ENCODE results near the gene IL1RAP.
A peak's percentile ranks its signal among the peaks of the same experiment; 100 is the strongest.
"Not testable (repeated sequence)": the region's sequence is repeated elsewhere in the genome, so short reads cannot be mapped to it uniquely, and the experiment has no call there.

Gene IL1RAP

DNA sequence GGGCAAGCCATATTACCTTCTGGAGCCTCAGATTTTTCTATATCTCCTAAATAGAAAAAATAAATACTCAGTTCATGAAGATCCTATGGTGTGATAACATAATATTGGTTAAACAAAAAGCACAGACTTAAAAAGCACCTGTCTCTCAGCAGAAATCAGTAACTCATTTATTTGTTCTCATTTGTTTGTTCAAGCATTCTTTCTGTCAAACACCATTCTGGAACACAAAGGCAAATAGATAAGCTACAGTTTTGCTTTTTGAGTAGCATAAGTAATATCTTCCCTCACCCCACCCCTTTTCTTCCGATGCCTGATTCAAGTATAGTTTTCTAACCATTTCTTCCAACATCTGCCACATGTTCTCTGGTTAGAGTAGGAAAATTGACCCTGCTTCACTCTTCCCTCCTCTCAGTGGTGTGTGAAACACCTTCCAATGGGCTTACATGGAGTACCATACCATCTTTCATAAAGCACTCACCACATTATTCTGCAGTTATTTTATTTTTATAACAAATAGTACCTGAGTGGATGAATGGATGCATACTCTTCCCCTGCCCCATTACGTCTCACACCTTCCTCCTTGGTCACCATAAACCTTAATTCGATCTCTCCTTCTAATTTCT lies 8.4 kb upstream of the IL1RAP start:
- H3K4me3 ChIP-seq, result no peak overlapping the region
- no peak overlapping the region for H3K27ac ChIP-seq

- Histone ChIP-seq H3K27ac (no peak overlapping the region), H3K4me3 (no peak overlapping the region)
Measured at GRCh38 chr3:190506271-190506670, 7.6 kb upstream of the IL1RAP start.

GRCh38 chr3:190512666-190513065 lies 1.2 kb upstream of the IL1RAP start:
- Histone ChIP-seq H3K27ac (peak overlapping the region in 7 of 21 experiments; percentile 68 to 94 (median 87)), H3K4me3 (no peak overlapping the region)

DNA sequence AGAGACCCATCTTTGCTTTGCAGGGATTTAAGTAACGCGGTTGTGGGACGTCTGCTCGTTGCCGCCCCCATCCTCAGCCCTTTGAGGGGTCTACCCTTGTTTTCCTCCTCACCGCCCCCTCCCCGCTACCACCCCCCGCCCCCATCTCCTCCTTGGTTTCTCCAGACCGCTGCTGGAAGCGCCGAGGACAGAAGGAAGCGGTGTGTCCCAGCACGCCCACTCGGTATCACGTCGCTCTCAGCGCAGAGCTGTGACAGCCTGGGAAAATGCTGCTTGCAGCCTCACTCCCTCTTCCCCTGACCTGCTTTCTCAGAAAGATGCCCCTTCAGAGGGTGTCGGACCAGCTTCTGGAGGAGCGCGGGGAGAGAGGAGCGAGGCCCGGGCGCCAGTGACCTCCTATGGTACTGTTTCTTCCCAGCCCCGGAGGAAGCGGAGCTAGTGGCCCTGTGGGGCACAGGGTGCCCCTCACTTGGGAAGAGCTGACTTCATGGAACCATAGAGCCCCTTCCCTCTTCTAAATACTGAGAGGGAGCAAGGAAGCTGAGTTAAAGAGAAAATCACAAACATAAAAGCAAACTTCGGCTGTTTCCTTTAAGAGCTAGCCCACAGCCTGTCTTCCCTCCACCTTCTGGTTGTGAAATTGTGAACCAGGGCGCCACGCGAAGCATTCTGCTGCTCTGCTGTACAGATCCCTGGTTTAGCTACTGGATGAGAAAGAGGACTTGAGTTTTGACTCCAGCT lies 698 bp downstream of the IL1RAP start:
- H3K4me3 ChIP-seq, result peak overlapping the region; percentile 64 to 95 (median 85)
- peak overlapping the region in 20 of 21 experiments; percentile 52 to 94 (median 84) for H3K27ac ChIP-seq

DNA sequence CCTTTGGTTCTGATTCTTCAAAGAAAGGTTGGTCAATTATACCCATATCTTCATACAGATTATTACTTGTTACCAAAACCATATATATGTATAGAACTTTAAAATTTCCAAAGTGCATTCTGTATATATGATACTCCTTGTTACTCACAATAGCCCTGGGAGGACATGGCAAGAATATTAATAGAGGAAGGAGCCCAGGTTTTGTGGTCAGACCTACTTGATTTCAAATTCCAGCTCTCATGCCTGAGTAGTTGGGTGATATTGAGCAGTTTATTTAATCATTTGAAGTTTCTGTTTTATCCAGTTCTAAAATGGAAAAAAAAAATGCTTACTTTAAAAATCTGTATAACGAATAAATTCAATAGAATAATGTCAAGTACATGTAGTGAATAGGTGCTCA lies 2.5 kb downstream of the IL1RAP start:
- Histone ChIP-seq H3K27ac (no peak overlapping the region), H3K4me3 (no peak overlapping the region)

DNA sequence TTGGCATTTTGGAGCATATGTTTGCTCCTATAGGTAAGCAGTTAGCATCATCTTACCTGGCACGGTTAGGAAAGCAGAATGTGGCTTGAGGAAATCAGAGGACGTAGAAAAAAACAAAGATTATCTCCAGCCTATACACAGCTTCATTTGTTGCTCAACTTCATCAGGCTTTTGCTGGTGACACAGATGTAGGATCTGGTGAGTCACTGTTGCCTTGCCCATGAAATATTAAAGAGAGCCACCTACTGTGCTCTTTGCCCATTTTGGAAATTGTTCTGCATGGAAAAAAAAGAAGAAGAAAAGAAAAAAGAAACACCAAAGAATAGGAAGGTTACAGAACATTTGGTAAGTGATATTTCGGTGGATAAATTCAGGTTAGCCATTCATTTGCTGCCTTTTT lies 3.8 kb downstream of the IL1RAP start:
- Histone ChIP-seq H3K27ac (peak overlapping the region in 2 of 21 experiments; percentile 4 to 43), H3K4me3 (no peak overlapping the region)

GRCh38 chr3:190518531-190518930 lies 4.6 kb downstream of the IL1RAP start:
- peak overlapping the region in 1 of 21 experiments; percentile 30 for H3K27ac ChIP-seq
- H3K4me3 ChIP-seq, result not testable (repeated sequence)

- Histone ChIP-seq H3K4me3 (no peak overlapping the region), H3K27ac (no peak overlapping the region)
Measured at GRCh38 chr3:190519886-190520285, 6.0 kb downstream of the IL1RAP start.

DNA sequence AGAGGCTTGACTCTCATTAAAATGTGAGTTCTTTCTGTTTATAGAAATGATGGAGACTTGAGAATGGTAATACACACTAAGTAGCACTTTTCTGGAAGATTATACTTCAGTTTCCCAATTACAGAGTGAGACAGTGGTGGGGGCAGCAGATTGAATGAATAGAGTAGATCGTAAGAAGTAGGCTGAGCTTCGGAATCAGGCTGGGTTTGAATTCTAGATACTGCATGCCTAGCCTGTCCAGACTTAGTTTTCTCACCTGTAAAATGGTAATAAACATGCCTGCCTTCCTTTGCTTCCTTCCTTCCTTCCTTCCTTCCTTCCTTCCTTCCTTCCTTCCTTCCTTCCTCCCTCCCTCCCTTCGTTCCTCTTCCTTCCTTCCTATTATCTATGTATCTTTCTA lies 8.1 kb downstream of the IL1RAP start:
- no peak overlapping the region for H3K4me3 ChIP-seq
- no peak overlapping the region for H3K27ac ChIP-seq

DNA sequence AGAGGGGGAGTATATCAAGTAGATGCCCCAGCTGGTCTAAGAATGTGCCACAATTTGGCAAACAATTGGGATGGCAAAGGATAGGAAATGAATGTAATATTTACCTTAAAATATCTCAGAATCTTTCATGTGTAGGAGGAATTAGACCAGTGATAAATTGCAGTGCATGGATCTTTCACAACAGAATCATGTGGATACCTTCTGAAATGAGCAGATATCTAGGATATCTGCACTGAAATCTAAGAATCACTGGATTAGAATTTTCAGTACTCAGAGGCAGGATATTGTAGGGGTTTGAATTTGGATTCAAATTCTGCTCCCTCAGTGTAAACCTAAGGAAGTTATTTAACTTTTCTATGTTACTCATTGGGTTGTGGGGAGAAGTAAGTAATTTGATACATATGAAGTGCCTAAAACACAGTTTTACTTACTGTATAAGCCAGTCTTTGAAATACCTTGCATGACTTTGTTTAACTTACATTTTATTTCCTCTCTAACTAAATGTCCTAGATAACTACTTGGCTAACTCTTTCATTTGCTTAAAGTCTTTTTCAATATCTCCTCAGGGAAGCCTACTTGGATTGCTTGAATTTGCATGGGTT lies 8.8 kb downstream of the IL1RAP start:
- no peak overlapping the region for H3K27ac ChIP-seq
- no peak overlapping the region for H3K4me3 ChIP-seq

DNA sequence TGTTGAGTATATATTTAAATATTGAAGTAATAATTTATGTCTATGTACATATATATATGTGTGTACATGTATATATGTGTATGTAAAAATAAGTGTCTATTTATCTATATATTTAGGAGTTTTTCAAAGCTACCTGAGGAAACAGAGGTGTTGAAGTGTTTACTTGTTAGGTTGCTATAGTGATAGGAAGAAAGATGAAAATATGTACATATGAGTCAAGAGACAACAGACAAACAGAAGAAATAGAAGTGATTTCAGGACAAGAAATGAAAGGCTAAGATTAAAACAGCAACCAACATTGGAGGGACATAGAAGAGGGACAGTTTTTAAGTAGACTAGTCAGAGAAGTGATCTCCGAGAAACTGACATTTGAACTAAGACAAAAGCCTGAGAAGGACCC lies 11.1 kb downstream of the IL1RAP start:
- no peak overlapping the region for H3K4me3 ChIP-seq
- no peak overlapping the region for H3K27ac ChIP-seq

GRCh38 chr3:190525634-190526033 lies 11.7 kb downstream of the IL1RAP start:
- Histone ChIP-seq H3K27ac (no peak overlapping the region), H3K4me3 (no peak overlapping the region)

GRCh38 chr3:190526787-190527762 lies 13.2 kb downstream of the IL1RAP start:
- Histone ChIP-seq H3K27ac (no peak overlapping the region), H3K4me3 (no peak overlapping the region)

GRCh38 chr3:190528706-190529105 lies 14.8 kb downstream of the IL1RAP start:
- no peak overlapping the region for H3K4me3 ChIP-seq
- H3K27ac ChIP-seq, result no peak overlapping the region

DNA sequence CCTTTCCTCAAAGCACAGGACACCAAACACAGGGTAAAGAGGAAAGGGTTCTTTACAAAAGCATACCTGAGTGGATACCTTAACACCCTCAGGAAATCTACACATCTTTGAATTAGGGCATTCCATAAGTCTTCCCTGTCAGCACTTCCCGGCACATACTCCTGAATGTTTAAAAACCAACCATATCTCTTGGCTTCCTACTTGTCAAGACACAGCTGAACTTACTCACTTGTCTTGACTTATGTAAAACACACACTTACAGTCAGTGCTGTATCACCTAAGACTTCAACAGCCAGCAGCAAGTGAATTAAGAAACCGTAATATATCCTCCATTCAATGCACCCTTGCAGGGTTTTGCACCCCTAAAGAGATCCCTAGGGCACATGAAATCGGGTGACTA lies 17.5 kb downstream of the IL1RAP start:
- H3K4me3 ChIP-seq, result no peak overlapping the region
- peak overlapping the region in 5 of 21 experiments; percentile 3 to 73 (median 50) for H3K27ac ChIP-seq

- Histone ChIP-seq H3K4me3 (no peak overlapping the region), H3K27ac (peak overlapping the region in 19 of 21 experiments; percentile 7 to 85 (median 68))
Measured at GRCh38 chr3:190532731-190533203, 18.9 kb downstream of the IL1RAP start.

GRCh38 chr3:190533511-190534281 lies 19.8 kb downstream of the IL1RAP start:
- Histone ChIP-seq H3K27ac (peak overlapping the region in 19 of 21 experiments; percentile 39 to 85 (median 71)), H3K4me3 (no peak overlapping the region)

GRCh38 chr3:190534386-190534785 lies 20.5 kb downstream of the IL1RAP start:
- no peak overlapping the region for H3K4me3 ChIP-seq

GRCh38 chr3:190534986-190535385 lies 21.1 kb downstream of the IL1RAP start:
- H3K4me3 ChIP-seq, result no peak overlapping the region

More at GRCh38 chr3:190534386-190534785, 20.5 kb downstream of the IL1RAP start:
- peak overlapping the region in 20 of 21 experiments; percentile 1 to 85 (median 70) for H3K27ac ChIP-seq

More at GRCh38 chr3:190534986-190535385, 21.1 kb downstream of the IL1RAP start:
- H3K27ac ChIP-seq, result peak overlapping the region in 12 of 21 experiments; percentile 39 to 85 (median 74)
